ENCODE data around the gene TNFAIP1. TPM values are rescaled to one million over a fixed set of nuclear protein-coding genes. Genes with fewer than 3 reads are reported as not detected.

The TNFAIP1 gene
- total RNA-seq, 4 donors from 2014 or later: 23.7 to 43.8 (median 34.8) TPM

GRCh38 chr17:28328325-28328724 is 7.2 kb upstream of the TNFAIP1 start:
- Histone ChIP-seq H3K36me3 (peaks cover 32 to 64% (median 51%) of the 10 kb centered on the region in 4 donors), H3K27me3 (no peaks in the 10 kb centered on the region), H3K9me3 (no peaks in the 10 kb centered on the region), H3K27ac (replicated peaks in 1 of 4) (no peak overlapping the region), H3K4me3 (no peak overlapping the region), H3K4me1 (peaks cover under 1 to 8% (median 4%) of the 10 kb centered on the region in 4 donors)
- TF ChIP-seq EP300 (IDR thresholded peaks at IDR 0.05) (no peak), POLR2AphosphoS5 (IDR thresholded peaks at IDR 0.05) (no peak), CTCF (IDR thresholded peaks at IDR 0.05) (no peak), POLR2A (IDR thresholded peaks at IDR 0.05; ENCODE audit: low read depth) (no peak)
- WGBS: 74% methylated on average over 4 of the region's 4 CpGs
- intact Hi-C loops (cut with DNase I): no loop called here
- no peak for DNase-seq (ENCODE audit: extremely low spot score)

GRCh38 chr17:28330671-28331070 is 4.9 kb upstream of the TNFAIP1 start:
- no peak for DNase-seq (ENCODE audit: extremely low spot score)
- 84% methylated on average over 4 of the region's 5 CpGs for WGBS
- Histone ChIP-seq H3K36me3 (peaks cover 32 to 64% (median 51%) of the 10 kb centered on the region in 4 donors), H3K9me3 (no peaks in the 10 kb centered on the region), H3K27me3 (no peaks in the 10 kb centered on the region), H3K4me3 (no peak overlapping the region), H3K27ac (replicated peaks in 1 of 4) (no peak overlapping the region), H3K4me1 (peaks cover 16 to 24% (median 19%) of the 10 kb centered on the region in 4 donors)
- TF ChIP-seq POLR2A (IDR thresholded peaks at IDR 0.05; ENCODE audit: low read depth): no peak
- no peak for TF ChIP-seq EP300 (IDR thresholded peaks at IDR 0.05)
- TF ChIP-seq CTCF (IDR thresholded peaks at IDR 0.05): no peak
- TF ChIP-seq POLR2AphosphoS5 (IDR thresholded peaks at IDR 0.05): no peak
- intact Hi-C loops (cut with DNase I): loop anchor here (10.0 kb wide), 1 partner anchor 286 kb away; the partner anchor contains the start of gene NLK

- intact Hi-C loops (cut with DNase I): loop anchor here (10.0 kb wide), 1 partner anchor 287 kb away; the partner anchor contains the start of gene NLK
- Histone ChIP-seq H3K27me3 (no peaks in the 10 kb centered on the region), H3K27ac (replicated peaks in 1 of 4) (no peak overlapping the region), H3K36me3 (peaks cover 32 to 53% (median 51%) of the 10 kb centered on the region in 4 donors), H3K4me3 (no peak overlapping the region), H3K9me3 (no peaks in the 10 kb centered on the region), H3K4me1 (peaks cover 23 to 32% (median 30%) of the 10 kb centered on the region in 4 donors)
- 95% methylated on average over 6 of the region's 6 CpGs for WGBS
- TF ChIP-seq CTCF (IDR thresholded peaks at IDR 0.05): no peak
- TF ChIP-seq POLR2A (IDR thresholded peaks at IDR 0.05; ENCODE audit: low read depth): no peak
- no peak for TF ChIP-seq EP300 (IDR thresholded peaks at IDR 0.05)
- no peak for TF ChIP-seq POLR2AphosphoS5 (IDR thresholded peaks at IDR 0.05)
- no peak for DNase-seq (ENCODE audit: extremely low spot score)
Observed at GRCh38 chr17:28331891-28332420, 3.6 kb upstream of the TNFAIP1 start.

- 73% methylated on average over 1 of the region's 1 CpG for WGBS
- Histone ChIP-seq H3K27me3 (no peaks in the 10 kb centered on the region), H3K4me1 (peaks cover 36 to 45% (median 43%) of the 10 kb centered on the region in 4 donors), H3K4me3 (no peak overlapping the region), H3K27ac (replicated peaks in 1 of 4) (no peak overlapping the region), H3K9me3 (no peaks in the 10 kb centered on the region), H3K36me3 (peaks cover 28 to 40% (median 40%) of the 10 kb centered on the region in 4 donors)
- no peak for TF ChIP-seq CTCF (IDR thresholded peaks at IDR 0.05)
- no peak for TF ChIP-seq EP300 (IDR thresholded peaks at IDR 0.05)
- no peak for TF ChIP-seq POLR2AphosphoS5 (IDR thresholded peaks at IDR 0.05)
- no peak for TF ChIP-seq POLR2A (IDR thresholded peaks at IDR 0.05; ENCODE audit: low read depth)
- no peak for DNase-seq (ENCODE audit: extremely low spot score)
- intact Hi-C loops (cut with DNase I): loop anchor here (10.0 kb wide), 1 partner anchor 288 kb away; the partner anchor contains the start of gene NLK
Observed at GRCh38 chr17:28333083-28333746, 2.3 kb upstream of the TNFAIP1 start.
